GM15510 (cell line): Measurements from ENCODE around the gene PFKFB2.

Experiments used
- POLR2A ChIP-seq: IDR thresholded peaks from 3 replicates; pipeline ENCODE4 v1.6.1; 2011; ENCODE audit warnings: borderline replicate concordance; ENCODE audit not compliant: insufficient read length; ENCODE audit errors: extremely low read depth

PFKFB2 gene

DNA sequence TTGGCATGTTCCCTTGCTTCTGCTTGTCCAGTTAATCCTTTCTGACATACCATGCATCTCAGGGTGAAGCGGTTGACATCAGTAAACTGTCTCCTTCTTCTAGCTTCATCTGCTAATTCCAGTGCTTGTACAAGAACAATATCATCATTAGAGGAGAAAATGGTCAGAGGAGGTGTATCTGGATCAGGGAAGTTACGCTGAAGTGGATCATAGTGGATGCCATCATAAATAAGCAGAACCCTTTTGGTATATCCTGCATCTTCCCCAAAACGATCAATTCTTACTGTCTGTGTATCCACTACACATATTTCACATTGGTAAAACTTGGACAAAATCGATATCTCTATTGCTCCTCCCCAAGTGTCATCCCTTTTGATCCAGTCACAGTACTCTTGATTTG, 4.0 kb upstream of the PFKFB2 start:
- TF ChIP-seq POLR2A: no peak

GRCh38 chr1:207049514-207049913, 3.6 kb upstream of the PFKFB2 start:
- TF ChIP-seq POLR2A: no peak

DNA sequence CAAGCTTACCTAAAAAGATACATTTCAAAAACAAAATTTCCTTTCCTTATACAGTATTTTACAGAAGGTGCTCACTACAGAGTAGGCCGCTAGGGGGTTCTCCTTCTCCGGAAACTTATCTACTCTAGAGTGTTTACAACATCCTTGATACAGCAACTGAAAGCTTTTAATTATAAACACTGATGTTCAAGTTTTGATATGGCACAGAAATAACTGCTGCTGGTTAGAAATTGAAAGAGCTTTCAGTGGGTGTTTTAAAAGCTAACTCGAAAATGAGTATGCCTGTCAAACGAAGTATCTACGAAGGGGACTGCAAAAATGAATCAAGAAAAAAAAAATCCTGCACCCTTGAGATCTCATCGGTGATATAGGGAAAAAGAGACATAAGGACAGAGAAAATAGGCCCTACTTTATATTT, 3.1 kb upstream of the PFKFB2 start:
- no peak for TF ChIP-seq POLR2A

DNA sequence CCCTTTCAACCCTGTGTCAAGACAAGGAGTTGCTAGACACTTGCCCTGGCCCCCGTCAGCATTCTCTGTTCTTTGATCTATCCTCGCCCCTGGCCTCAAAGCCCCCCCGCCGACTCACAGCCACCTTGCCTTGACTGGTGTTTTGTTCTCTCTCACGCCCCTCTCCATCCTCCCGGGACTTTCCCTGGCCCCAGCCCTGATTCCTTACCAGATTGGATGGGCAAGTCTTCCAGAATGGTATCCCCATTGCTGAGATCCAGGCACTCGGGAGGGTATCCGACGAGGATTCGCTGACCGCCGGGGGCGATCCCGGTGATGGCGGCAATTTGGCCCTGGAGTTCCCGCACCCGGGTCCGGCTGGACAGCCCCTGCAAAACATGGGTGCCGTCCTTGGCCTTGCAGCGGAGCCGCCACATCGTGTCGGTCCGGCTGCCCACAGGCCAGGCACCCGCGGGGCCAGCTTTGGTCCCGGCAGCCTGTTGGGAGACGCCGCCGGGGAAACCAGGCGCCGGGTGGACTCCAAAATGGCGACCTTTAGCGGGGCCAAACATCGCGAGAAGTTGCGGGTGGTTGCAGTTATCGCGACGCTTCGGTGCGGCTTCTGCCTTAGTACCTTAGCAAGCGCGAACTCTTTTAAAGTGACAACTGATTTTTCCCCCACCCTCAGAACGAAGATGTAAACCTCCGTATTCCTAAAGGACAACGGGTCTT, 2.4 kb upstream of the PFKFB2 start:
- peak; percentile 67 for TF ChIP-seq POLR2A

GRCh38 chr1:207051191-207051943, 1.7 kb upstream of the PFKFB2 start, which contains the start of gene YOD1:
YOD1 (minus strand) TSS chr1:207051208; CDS start chr1:207051030, 178 bp downstream.
- TF ChIP-seq POLR2A: no peak

DNA sequence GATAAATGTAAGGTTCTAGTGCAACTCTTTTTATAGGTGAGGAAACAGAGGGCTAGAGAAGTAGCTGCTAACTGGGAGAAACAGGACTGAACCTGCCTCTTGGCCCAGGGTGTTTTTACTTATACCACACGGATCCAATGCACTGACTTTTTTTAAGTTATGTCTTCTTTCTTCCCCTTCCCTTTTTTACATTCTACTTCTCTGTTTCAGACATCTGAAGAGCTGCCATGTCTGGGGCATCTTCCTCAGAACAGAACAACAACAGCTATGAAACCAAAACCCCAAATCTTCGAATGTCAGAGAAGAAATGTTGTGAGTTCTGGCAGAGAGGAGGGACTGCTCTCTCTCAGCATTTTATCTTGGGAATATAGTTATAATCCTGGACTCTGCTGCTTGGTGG, 1.4 kb downstream of the PFKFB2 start:
- TF ChIP-seq POLR2A: no peak

DNA sequence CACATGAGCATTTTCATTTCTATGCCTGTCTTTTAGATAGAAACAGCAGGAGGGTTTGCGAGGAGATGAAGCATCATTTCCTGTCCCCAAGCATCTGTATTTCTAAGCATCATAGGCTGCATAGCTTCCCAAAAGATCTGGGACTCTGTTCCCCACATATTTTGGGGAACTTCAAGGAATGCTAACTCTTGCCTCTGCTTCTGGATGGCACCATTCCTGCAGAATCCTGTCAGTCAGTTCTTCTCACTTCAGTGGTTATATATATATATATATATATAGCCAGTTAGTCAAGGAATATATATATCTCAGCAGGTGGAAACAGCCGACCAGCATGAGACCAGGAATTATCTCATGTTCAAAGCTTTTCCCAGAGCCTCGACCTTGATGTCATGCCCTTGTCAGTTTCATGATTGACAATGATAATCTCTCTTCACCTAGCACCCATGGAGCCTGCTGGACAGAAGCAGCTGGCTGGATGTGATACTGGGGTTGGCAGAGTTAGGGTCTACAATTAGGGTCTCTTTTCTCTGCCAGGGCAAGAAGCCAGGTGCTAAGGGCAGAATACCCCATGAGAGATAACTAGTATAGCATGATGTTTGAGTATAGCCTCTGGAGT, 2.4 kb downstream of the PFKFB2 start:
- no peak for TF ChIP-seq POLR2A

- no peak for TF ChIP-seq POLR2A
Measured at GRCh38 chr1:207056673-207057072, 3.6 kb downstream of the PFKFB2 start.

DNA sequence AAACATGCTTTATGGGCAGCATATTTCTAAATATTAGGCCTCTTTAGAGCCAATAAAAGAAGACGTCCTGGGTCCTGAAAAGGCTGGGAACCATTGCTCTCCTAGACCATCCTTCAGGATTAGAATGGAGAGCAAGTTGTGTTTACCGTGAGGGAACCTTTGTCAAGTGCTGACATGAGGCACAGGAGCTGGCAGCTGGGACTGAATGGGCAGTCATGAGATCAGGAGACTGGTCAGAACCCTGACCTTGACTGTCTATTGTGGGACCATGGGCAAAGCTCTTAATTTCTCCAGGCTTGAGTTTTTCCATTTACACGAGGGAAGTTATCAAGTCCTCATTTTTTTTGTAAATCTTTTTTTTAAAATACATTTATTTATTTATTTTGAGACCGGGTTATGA, 5.2 kb downstream of the PFKFB2 start:
- no peak for TF ChIP-seq POLR2A

DNA sequence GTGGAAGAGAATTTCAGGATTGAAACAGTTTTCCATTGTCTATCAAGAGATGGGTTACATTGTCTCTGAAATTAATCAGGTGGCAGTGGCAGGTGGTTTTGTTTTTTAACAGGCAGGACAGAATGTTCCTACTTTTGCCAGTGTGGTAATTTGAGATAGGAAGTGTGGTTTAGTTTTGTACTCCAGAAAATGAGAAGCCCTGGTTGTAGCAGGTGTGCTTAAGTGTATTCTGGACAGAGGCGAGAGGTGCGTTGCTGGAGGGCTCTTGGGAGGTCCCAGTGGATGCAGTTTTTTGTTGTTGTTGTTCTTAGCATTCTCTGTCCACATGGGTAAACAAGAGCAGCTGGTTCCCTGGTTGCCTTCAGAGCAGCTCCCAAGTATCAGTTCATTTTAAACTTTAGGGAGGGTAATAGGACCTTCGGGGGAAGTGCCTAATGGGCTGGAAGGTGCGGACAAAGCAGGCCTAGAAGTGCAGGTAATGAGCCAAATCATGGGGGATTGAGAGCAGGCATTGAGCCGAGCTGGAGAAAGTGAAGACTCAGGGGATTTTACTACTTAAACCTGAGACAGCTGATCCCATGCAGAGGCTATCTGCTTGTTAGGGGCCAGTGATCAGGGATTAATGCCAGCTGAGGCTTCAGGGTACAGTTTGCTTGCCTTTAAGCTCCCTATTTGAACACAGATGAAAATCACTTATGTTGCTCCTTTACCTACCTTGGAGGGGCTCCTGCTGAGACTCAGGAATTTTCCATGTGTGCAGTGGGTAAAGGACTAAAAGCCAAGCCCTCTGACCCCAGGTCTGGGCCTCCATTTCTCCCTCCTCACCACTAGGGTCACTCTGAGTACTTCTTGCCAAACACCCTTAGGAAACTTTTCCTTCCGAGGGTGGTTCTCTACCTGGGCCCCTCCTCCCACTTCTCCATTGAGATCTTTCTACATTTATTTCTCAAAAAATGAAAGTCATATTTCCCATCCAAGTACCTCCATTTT, 6.1 kb downstream of the PFKFB2 start:
- no peak for TF ChIP-seq POLR2A

GRCh38 chr1:207059881-207060280, 6.8 kb downstream of the PFKFB2 start:
- no peak for TF ChIP-seq POLR2A

GRCh38 chr1:207060596-207060995, 7.5 kb downstream of the PFKFB2 start:
- no peak for TF ChIP-seq POLR2A

GRCh38 chr1:207062058-207062457, 9.0 kb downstream of the PFKFB2 start:
- TF ChIP-seq POLR2A: no peak

- no peak for TF ChIP-seq POLR2A
Measured at GRCh38 chr1:207063014-207063413, 9.9 kb downstream of the PFKFB2 start.
